ENCODE results near the gene ABHD17C.
A peak's percentile ranks its signal among the peaks of the same experiment; 100 is the strongest.

The ABHD17C gene

GRCh38 chr15:80691575-80691974, 3.5 kb upstream of the ABHD17C start:
- no peak for DNase-seq

DNA sequence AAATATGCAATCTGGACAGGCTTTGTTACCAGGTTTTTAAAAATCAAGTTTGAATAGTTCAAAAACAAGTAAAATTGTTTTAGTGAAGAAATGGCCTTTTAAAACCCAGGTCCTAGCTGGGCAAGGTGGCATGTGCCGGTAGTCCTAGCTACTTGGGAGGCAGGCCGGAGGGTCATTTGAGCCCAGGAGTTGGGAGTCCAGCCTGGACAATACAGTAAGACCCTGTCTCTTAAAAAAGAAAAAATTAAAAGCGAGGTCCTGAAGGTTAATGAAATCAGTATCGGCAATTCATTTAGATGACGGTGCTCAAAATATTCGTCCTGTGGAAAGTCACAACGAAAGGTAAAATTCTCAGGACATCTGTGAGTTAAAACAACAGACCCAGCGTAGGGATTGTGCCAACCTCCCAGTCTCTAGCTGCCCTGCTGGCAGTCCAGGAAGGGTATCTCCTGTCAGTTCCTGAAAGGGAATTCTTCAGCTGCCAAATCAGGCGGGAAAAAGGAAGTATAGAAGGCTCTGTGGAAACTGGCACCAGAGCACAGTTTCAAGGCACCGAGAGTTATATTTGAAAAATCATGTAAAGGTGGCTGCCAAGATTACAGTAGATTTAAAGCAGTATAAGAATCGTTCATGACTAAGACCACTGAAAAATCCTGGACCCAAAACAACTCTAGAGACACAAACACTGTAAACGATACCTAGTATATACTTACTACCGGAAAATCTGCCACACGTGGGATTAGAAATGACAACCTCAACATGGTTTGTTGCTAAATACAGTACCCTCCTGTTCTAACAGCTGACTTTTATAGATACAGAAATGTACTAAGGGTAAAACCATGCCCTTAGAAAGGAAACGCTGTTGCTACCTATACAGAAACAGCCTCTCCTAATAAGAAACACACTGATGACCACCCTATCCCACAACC, 1.2 kb upstream of the ABHD17C start:
- no peak for DNase-seq

DNA sequence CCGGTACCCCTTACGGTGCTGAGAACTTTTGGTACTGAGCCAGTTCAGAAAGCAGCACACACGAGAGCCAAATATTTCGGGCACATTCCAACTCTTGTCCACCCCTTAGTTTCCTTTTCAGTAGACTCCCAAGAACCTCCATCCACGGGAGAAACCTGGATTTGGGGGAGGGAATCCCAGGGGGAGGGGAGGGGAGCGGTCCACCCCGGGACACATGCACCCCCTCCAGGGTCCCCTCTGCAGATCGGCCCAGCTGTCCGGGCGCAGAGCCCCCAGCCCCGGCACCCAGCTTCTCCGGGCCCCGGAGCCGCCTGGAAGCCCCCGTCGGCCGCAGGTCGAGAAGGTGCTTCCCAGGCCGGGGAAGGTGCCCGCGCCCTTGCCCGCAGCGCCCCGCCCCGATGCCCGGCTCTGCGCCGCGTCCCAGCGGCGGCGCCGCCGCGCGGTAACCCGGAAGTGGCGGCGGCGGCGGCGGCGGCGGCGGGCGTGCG, 455 bp upstream of the ABHD17C start:
- DNase-seq: peak; percentile 25 to 50

GRCh38 chr15:80695911-80696661, 976 bp downstream of the ABHD17C start:
- DNase-seq: peak; percentile 23 to 45

DNA sequence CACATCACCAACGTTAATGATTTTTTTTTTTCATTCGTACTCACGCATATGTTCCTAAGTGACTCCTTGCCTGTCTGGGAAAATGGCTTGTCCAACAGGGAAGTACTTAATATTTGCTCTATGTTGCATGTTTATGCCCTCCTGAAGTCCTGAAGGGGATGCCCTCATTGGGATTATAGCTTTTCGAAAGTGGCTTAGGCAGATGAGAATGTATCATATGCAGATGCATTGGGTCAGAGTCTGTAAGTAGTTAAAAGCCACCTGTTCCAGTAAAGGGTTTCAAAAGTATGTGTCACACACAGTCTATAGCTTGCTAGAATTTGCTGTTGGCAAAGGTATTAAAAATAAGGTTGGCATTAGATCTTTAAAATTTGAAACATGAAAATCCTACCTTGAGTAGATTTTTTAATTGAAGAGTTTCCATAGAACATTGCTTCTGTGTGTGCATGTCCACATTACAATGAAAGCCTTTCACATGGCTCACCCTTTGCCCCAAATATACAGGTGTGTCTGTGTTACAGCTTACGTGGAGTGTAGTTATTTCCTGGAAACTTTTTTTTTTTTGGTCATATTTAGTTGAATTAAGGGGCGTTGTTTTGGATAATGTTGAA, 2.1 kb downstream of the ABHD17C start:
- no peak for DNase-seq

- no peak for DNase-seq
Measured at GRCh38 chr15:80698676-80699075, 3.6 kb downstream of the ABHD17C start.

- DNase-seq: no peak
Measured at GRCh38 chr15:80699981-80700380, 4.9 kb downstream of the ABHD17C start.

- no peak for DNase-seq
Measured at GRCh38 chr15:80701676-80702311, 6.7 kb downstream of the ABHD17C start.

GRCh38 chr15:80703081-80703480, 8.0 kb downstream of the ABHD17C start:
- DNase-seq: no peak

DNA sequence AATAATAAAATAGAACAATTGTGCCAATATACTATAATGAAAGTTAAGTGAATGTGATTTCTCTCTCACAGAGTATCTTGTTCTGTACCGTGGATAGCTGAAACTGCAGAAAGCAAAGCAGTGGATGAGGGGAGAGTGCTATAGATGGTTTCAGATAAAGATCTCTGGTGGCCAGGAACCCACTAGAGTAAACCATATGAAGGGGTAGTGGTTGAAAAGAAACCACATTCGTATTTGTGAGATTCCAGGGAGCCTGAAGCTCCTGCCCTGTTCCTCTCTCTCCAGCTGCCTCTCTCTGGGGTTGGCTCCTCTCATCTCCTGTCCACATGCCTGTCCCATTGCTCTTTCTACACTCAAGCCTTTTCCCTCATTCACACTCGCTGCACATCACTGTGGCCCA, 8.9 kb downstream of the ABHD17C start:
- no peak for DNase-seq

- DNase-seq: no peak
Measured at GRCh38 chr15:80706161-80706560, 11.1 kb downstream of the ABHD17C start.

- DNase-seq: no peak
Measured at GRCh38 chr15:80709542-80709941, 14.4 kb downstream of the ABHD17C start.

DNA sequence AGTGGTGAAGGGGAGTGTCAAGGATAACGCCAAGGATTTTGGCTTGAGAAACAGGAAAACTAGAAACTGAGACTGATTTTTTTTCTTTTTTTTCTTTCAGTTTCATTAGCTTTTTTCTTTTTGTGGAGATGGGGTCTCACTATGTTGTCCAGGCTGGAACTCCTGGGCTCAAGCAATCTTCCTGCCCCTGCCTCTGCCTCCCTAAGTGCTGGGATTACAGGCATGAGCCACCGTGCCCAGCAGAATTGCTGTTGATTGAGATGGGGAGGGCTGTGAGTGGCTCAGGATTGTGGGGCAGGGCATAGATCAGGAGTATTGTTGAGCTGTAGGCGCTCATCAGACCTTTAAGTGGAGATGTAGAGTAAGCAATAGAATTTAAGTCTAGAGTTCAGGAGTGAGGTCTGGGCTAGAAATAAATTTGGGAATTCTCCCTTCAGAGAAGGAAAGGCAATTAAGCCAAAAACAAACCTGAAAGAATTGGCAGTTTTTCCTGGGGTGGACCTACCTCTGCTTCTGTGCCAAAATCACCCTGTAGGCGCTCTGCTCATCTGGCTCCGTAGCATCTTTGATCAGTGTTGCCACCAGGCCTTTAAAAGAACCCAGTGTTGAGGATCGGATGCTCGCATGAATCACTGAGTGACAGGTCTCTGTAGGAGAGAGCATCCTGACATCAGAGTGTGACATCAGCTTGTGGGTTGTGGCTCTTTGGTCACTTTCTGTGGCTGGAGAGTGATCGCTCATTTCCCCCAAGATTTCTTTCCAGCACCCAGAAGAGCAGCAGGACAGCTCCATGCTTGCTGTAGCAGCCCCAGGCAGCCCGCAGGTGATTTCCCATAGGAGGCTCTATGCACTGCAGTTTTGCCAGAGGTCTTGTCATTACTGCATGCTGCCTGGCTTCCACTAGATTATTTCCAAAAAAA, 15.8 kb downstream of the ABHD17C start:
- DNase-seq: peak in 1 of 2 donors; percentile 51

DNA sequence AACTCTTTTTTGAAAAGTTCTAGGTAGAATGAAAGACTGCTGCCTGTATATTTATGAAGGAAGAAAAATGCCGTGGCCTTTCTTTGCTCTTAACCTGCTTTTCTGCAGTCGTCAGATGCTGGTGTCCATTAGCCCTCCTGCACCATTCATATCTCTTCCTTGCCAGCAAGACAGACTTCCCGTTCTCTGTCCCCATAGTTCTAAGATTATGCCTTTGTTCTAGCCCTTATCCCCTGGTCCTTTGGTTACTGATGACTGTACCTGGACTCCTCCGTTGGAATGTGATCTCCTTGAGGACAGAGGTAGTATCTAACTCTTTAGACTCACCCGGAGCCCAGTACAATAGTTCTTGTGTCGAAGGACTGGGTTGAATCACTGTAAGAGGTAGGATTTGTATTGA, 16.8 kb downstream of the ABHD17C start:
- DNase-seq: no peak

DNA sequence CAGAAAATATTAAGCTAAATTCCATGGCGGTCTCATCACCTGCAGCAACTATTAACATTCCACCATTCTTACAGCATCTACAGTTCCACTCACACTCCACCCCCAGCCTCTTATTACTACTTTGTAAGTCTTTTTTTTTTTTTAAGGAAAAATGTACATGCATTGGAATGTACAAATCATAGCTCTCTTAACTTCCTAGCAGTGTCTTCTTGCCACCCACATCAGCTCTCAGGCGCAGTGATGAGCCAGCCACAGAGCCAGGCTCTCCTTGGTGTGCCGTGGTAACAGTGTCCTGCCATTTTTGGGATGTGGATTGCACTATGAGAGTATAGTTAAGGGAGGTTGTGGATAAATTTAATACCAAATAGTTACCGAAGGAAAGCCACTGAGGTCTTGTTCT, 17.8 kb downstream of the ABHD17C start:
- no peak for DNase-seq

GRCh38 chr15:80721476-80721875, 26.4 kb downstream of the ABHD17C start:
- no peak for DNase-seq

DNA sequence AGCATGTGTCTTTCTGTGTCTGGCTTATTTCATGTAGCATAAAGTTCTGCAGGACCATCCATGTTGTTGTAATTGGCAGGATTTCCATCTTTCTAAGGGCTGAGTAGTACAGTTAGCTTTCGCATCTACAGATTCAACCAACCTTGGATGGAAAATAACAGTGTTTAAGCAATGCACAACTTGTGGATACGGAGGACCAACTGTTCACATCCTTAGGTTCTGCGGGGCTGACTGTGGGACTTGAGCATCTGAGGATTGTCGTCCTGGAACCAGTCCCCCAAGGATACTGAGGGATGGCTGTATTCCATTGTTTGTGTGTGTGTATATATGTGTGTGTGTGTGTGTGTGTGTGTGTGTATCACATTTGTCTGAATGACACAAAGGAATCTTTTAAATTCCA, 27.7 kb downstream of the ABHD17C start:
- no peak for DNase-seq

DNA sequence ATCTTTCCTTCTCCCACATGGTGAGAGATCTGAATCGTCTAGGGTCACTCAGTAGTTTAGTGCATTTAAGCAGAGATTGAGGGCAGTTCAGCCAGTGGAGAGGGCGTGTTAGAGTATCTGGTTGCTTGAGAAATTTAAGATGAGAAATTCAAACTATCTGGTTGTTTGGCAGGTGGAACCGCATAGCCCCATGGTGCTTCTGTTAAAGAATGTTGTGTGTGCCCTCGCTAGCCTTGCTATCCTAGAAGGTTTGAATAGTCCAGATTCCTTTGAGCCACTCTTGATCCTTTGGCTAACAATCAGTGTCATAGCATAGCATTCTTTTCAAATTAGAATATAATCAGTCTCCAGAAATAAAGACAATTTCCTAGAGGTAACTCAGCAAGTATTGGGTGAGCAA, 32.1 kb downstream of the ABHD17C start:
- no peak for DNase-seq

GRCh38 chr15:80727596-80727995, 32.5 kb downstream of the ABHD17C start:
- DNase-seq: no peak

DNA sequence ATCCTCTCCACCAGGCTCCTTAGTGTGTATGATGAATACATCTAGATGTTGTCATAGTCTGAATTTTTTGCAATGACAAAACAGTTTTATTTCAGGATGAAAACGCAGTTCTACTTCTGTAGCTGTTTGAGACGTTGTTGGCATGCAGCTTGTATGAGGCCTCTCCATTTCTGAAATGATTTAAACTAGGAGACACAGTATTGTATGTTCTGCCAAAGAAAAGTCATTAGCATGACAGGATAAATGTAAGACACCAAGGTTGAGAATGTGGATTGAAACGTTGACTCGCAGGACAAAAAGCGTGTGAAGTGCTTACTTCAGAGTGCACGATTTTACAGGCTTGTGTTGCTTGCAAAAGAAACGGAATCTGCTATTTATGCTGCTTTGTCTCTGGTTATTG, 35.3 kb downstream of the ABHD17C start:
- no peak for DNase-seq

DNA sequence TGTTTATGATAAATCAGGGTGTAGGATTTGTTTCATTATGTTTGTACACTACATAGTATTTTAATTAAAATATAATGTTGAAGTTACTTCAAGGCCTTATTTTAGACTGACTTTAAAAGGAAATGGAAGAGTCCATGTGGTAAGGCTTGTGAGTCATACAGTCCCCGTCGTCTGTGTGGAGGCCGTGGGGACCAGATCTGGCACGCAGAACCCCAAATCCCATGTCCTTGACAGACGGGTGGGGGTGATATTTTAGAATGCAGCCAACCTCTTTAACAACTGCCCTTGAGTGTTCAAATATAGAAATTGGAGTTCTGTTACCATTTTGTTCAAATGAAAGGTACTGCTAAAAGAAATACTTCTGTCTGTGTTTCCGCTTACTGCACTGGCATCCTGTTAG, 35.8 kb downstream of the ABHD17C start:
- no peak for DNase-seq

GRCh38 chr15:80732167-80732566, 37.1 kb downstream of the ABHD17C start:
- no peak for DNase-seq

All from stimulated activated CD4-positive, alpha-beta T cell treated with anti-CD3 and anti-CD28 coated beads, Interleukin-2, amount 100 ng/mL, for 24 hours (primary cell).